Posterior vena cava (tissue), 2 donors: ENCODE data around the gene SMARCA4. TPM values are rescaled to one million over a fixed set of nuclear protein-coding genes. Genes with fewer than 3 reads are reported as not detected.
"Not testable (repeated sequence)": the region's sequence is repeated elsewhere in the genome, so short reads cannot be mapped to it uniquely, and the experiment has no call there.

ENCODE experiments used
- DNase-seq: peaks from one replicate; pipeline ENCODE4 v3.0.0-alpha.2; 2020; ENCODE audit warnings: low spot score
- intact Hi-C, 2 donors: fragments of 100-400 bp; cut with DNase I; formaldehyde crosslinking; loops; one replicate each; pipeline versions ENCODE4 v1.14.1 to v1.14.2; 2022 to 2023
- total RNA-seq, 2 donors: library from RNA; stranded (reverse); fragmentation: NEBNext Ultra II Directional; extraction: Animal tissue kit (Norgen Biotek cat#: 25700); gene quantifications; one replicate each; pipeline ENCODE4 v1.2.1, GENCODE V29; 2021
- donor health status: DM: yes; HTN: yes; CAD: no.
- donor health status: DM: yes; HTN: yes; CAD: no.

The SMARCA4 gene
- total RNA-seq, 2 donors from 2014 or later: 68.2 to 68.8 TPM

DNA sequence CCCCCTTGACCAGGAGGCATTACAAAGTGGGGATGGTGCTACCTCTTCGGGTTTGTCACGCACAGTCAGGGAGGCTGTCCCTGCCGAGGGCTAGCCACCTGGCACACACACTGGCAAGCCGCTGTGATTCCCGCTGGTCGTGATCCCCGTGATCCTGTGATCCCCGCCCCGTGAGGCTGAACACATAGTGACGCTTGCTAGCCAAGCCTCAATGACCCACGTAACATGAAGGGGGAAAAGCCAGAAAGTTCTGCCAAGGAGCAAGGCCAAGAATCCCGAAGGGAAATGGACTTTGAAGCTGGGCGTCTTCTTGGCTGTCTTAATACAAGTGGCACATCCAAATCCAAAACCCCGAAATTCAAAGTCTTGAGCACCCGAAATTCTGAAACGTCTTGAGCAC is 142.1 kb downstream of the SMARCA4 start:
- no peak for DNase-seq
- intact Hi-C loops: no loop called here

DNA sequence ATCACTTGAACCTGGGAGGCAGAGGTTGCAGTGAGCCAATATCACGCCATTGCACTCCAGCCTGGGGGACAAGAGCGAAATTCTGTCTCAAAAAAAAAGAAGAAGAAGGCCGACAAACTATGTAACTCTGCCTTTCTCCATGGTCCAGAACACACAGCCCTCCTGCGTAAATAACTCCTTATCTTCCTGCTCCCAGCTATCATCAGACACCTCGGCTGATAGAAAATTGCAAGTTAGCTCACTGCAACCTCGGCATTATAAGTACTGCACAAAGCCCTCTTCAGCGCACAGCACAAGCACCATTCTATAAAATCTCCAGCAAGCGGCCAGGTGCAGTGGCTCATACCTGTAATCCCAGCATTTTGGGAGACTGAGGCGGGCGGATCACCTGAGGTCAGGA is 142.8 kb downstream of the SMARCA4 start:
- DNase-seq, intact Hi-C loops: not testable (repeated sequence)

DNA sequence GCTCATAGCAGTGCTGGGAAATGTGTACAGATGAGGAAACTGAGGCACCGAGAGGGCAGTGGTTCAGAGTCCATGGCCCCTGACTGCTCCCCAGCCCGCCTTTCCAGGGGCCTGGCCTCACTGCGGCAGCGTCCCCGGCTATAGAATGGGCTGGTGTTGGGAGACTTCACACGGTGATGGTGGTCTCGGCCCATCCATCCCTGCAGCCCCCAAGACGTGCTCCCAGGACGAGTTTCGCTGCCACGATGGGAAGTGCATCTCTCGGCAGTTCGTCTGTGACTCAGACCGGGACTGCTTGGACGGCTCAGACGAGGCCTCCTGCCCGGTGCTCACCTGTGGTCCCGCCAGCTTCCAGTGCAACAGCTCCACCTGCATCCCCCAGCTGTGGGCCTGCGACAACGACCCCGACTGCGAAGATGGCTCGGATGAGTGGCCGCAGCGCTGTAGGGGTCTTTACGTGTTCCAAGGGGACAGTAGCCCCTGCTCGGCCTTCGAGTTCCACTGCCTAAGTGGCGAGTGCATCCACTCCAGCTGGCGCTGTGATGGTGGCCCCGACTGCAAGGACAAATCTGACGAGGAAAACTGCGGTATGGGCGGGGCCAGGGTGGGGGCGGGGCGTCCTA is 144.3 kb downstream of the SMARCA4 start:
- DNase-seq: no peak
- intact Hi-C loops: no loop called here

DNA sequence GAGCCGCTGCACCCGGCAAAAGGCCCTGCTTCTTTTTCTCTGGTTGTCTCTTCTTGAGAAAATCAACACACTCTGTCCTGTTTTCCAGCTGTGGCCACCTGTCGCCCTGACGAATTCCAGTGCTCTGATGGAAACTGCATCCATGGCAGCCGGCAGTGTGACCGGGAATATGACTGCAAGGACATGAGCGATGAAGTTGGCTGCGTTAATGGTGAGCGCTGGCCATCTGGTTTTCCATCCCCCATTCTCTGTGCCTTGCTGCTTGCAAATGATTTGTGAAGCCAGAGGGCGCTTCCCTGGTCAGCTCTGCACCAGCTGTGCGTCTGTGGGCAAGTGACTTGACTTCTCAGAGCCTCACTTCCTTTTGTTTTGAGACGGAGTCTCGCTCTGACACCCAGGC is 145.6 kb downstream of the SMARCA4 start:
- no peak for DNase-seq
- intact Hi-C loops: no loop called here

DNA sequence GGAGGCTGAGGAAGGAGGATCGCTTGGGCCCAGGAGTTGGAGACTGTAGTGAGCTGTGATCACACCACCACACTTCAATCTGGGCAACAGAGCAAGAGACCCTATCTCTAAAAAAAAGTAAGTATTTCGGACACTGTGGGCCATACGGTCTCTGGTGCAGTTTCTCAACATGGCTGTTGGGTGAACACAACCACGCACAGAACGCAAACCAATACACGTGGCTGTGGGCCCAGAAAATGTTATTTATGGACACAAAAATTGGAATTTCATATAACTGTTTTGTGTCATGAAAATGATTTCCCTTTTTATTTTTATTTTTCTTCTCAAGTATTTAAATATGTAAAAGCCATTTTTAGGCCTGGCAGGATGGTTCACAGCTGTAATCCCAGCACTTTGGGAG is 147.9 kb downstream of the SMARCA4 start:
- DNase-seq: no peak
- intact Hi-C loops: no loop called here

DNA sequence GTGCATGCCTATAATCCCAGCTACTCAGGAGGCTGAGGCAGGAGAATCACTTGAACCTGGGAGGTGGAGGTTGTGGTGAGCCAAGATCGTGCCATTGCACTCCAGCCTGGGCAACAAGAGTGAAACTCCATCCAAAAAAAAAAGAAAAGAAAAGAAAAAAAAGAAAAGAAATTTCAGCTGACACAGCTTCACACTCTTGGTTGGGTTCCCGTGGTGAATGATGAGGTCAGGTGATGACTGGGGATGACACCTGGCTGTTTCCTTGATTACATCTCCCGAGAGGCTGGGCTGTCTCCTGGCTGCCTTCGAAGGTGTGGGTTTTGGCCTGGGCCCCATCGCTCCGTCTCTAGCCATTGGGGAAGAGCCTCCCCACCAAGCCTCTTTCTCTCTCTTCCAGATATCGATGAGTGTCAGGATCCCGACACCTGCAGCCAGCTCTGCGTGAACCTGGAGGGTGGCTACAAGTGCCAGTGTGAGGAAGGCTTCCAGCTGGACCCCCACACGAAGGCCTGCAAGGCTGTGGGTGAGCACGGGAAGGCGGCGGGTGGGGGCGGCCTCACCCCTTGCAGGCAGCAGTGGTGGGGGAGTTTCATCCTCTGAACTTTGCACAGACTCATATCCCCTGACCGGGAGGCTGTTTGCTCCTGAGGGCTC is 150.4 kb downstream of the SMARCA4 start:
- no peak for DNase-seq
- intact Hi-C loops: no loop called here

DNA sequence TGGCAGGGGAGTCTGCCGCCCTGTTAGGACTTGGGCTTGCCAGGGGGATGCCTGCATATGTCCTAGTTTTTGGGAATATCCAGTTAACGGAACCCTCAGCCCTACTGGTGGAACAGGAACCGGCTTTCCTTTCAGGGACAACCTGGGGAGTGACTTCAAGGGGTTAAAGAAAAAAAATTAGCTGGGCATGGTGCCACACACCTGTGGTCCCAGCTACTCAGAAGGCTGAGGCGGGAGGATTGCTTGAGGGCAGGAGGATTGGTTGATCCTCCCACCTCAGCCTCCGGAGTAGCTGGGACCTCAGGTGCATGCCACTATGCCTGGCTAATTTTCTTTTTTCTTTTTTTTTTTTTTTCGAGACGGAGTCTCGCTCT is 150.9 kb downstream of the SMARCA4 start:
- intact Hi-C loops: no loop called here
- no peak for DNase-seq

Other genes starting within 250 kb of the SMARCA4 start
- 100 to 1,000 TPM in 1 of 2 donors, 10 to 100 TPM in 1; 94.9 to 107 TPM for gene DNM2, start 243.0 kb upstream of the SMARCA4 start, total RNA-seq
- gene TMED1, start 124.8 kb upstream of the SMARCA4 start, total RNA-seq: 10 to 100 TPM; 15.4 to 17.9 TPM
- 1 to 10 TPM; 2.0 to 2.3 TPM for gene C19orf38, start 112.6 kb upstream of the SMARCA4 start, total RNA-seq
- 10 to 100 TPM; 35.1 to 42.1 TPM for gene CARM1, start 89.5 kb upstream of the SMARCA4 start, total RNA-seq
- 10 to 100 TPM; 36.0 to 40.0 TPM for gene YIPF2, start 32.4 kb upstream of the SMARCA4 start, total RNA-seq
- 10 to 100 TPM in 1 of 2 donors, 1 to 10 TPM in 1; 9.4 to 11.6 TPM for gene TIMM29, start 32.2 kb upstream of the SMARCA4 start, total RNA-seq
- 10 to 100 TPM; 51.0 to 66.4 TPM for gene LDLR, start 128.4 kb downstream of the SMARCA4 start, total RNA-seq
- gene SPC24, start 194.8 kb downstream of the SMARCA4 start, total RNA-seq: 1 to 10 TPM in 1 of 2 donors, under 1 TPM in 1; 0.81 to 2.2 TPM
- gene KANK2, start 236.5 kb downstream of the SMARCA4 start, total RNA-seq: 100 to 1,000 TPM; 355 to 482 TPM